PC-3 (cell line): ENCODE measurements around the gene APOL4.

Experiments used
- EZH2 ChIP-seq: fragments of 300-600 bp; sonication (generic); IDR thresholded peaks from one replicate; pipeline ENCODE4 v1.6.1; 2017; ENCODE audit warnings: antibody characterized with exemption, mild to moderate bottlenecking, low read length; ENCODE audit not compliant: unreplicated experiment
- EZH2phosphoT487 ChIP-seq: fragments of 300-600 bp; sonication (generic); IDR thresholded peaks from 2 replicates; pipeline ENCODE4 v1.6.1; 2018; ENCODE audit warnings: mild to moderate bottlenecking, antibody characterized with exemption, low read length, borderline replicate concordance
- TF ChIP-seq, protein P1 (sequence below): fragments of 300-600 bp; sonication (generic); conservative IDR thresholded peaks from 2 replicates; pipeline ENCODE4 v1.5.1; 2017; ENCODE audit warnings: antibody characterized with exemption, low read depth, mild to moderate bottlenecking, low read length

DNA sequence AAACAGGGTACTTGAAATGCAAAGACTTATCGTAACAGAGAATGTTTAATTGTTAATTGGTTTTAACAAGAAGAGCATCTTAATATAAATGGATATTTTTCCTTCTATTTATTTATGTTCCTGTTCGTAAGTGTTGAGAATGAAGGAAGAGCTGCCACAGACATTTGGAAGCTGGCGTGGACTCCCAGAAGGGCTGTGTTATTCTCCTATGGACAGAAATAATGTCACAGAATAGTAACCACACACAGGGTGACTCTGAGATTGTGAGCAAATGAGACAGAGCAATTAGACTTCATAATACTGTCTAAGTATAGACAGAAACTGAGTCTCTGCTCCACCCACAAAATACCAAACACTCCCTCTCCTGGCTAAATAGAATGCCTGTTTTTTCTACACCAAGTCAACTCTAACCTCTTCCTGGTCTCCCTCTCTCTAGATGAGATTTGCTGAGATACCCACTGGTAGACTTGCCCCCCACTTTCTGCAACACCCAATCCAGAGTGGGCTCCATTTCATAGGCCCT lies 47.1 kb downstream of the APOL4 start:
- TF ChIP-seq, protein P1, sequence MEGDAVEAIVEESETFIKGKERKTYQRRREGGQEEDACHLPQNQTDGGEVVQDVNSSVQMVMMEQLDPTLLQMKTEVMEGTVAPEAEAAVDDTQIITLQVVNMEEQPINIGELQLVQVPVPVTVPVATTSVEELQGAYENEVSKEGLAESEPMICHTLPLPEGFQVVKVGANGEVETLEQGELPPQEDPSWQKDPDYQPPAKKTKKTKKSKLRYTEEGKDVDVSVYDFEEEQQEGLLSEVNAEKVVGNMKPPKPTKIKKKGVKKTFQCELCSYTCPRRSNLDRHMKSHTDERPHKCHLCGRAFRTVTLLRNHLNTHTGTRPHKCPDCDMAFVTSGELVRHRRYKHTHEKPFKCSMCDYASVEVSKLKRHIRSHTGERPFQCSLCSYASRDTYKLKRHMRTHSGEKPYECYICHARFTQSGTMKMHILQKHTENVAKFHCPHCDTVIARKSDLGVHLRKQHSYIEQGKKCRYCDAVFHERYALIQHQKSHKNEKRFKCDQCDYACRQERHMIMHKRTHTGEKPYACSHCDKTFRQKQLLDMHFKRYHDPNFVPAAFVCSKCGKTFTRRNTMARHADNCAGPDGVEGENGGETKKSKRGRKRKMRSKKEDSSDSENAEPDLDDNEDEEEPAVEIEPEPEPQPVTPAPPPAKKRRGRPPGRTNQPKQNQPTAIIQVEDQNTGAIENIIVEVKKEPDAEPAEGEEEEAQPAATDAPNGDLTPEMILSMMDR: no peak
- TF ChIP-seq EZH2phosphoT487: no peak
- TF ChIP-seq EZH2: no peak
